Ectodermal cell (in vitro differentiated cells): ENCODE results near the gene EXPH5. TPM values are rescaled to one million over a fixed set of nuclear protein-coding genes. Genes with fewer than 3 reads are reported as not detected.
A peak's percentile ranks its signal among the peaks of the same experiment; 100 is the strongest.
"Not testable (repeated sequence)": the region's sequence is repeated elsewhere in the genome, so short reads cannot be mapped to it uniquely, and the experiment has no call there.

Source experiments
- H3K27ac ChIP-seq: 2 replicates; pipeline ENCODE4 v1.7.0; 2013; ENCODE audit warnings: mild to moderate bottlenecking, low read depth, low read length; ENCODE audit not compliant: insufficient read depth, poor library complexity, severe bottlenecking
- H3K27me3 ChIP-seq: 2 replicates; pipeline ENCODE4 v1.7.0; 2013; ENCODE audit warnings: mild to moderate bottlenecking, low read length; ENCODE audit not compliant: insufficient read depth, control insufficient read depth, poor library complexity, severe bottlenecking
- H3K36me3 ChIP-seq: one replicate; pipeline ENCODE4 v1.7.0; 2013; ENCODE audit warnings: low read length; ENCODE audit not compliant: control insufficient read depth, insufficient read depth
- H3K4me1 ChIP-seq: one replicate; pipeline ENCODE4 v1.7.0; 2013; ENCODE audit warnings: low read length; ENCODE audit not compliant: control insufficient read depth, insufficient read depth
- H3K4me3 ChIP-seq: 2 replicates; pipeline ENCODE4 v1.7.0; 2013; ENCODE audit warnings: low read depth, low read length, control low read depth; ENCODE audit not compliant: insufficient read depth
- H3K9me3 ChIP-seq: 2 replicates; pipeline ENCODE4 v1.7.0; 2013; ENCODE audit warnings: mild to moderate bottlenecking, low read length, moderate library complexity; ENCODE audit not compliant: control insufficient read depth
- WGBS, 2 experiments: methylation state at CpG; one replicate each; pipeline ENCODE4 v1.1.7; 2013; ENCODE audit warnings: missing lambda C conversion rate in 2 of 2; 5-methylcytosine and 5-hydroxymethylcytosine counted together
- polyA plus RNA-seq, 4 experiments: library from polyadenylated mRNA; stranded (reverse); fragments of 50-300 nt; gene quantifications; one replicate each; pipeline ENCODE4 v1.2.3, GENCODE V29; 2013

The EXPH5 gene
- polyA plus RNA-seq (2013, experiment 1 of 4), result 0.89 TPM
- 0.62 TPM for polyA plus RNA-seq (2013, experiment 2 of 4)
- polyA plus RNA-seq (2013, experiment 3 of 4), result 0.69 TPM
- 0.69 TPM for polyA plus RNA-seq (2013, experiment 4 of 4)

DNA sequence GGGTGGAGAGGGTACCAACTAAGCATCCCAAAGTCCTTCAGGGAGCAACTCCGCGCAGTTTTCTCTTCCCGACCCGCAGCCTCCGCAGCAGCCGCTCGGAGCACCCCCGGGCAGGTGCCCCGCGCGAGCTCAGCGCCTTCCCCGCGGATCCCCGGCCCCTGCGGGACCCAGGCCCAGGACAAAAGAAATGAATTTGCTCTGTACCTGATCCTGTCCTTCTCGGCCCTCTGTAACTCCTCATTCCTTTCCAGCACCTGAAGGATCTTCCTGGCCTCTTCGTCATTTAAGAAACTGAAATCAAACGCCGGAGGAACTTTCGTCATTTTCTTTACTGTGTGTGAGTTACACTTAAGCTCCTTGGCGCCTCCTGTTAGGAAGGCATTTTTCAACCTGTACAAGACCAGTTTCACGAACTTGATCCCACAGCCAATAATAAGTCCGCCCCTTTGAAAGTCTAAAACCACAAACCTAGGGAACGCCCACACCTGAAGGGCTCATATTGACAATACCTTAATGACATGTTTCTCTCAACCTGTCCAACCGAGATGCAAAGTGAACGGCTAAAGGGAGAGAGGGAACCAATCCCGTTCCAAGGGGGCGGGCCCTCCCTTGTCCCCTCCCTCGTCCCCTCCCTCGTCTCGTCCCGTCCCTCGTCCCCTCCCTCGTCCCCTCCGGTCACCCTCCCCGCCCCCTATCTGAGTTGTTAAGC, at the start of gene EXPH5:
TSS of gene EXPH5 (minus strand) at position 555 of the 709 bp plus-strand sequence. CDS start at position 323, 232 bp downstream.
- H3K4me3 ChIP-seq, result peak within 1 kb of the TSS; percentile 55
- no peaks in the 10 kb centered on the region for H3K9me3 ChIP-seq
- H3K27ac ChIP-seq, result no peak within 1 kb of the TSS
- WGBS, 2 experiments, result 0% methylated on average over 31 to 37 of the region's 37 CpGs
- peaks cover 7% of the 10 kb centered on the region for H3K4me1 ChIP-seq
- peaks cover 28% of the 10 kb centered on the region for H3K27me3 ChIP-seq
- no peaks in the 10 kb centered on the region for H3K36me3 ChIP-seq

- H3K4me1 ChIP-seq, H3K36me3 ChIP-seq, H3K4me3 ChIP-seq, H3K9me3 ChIP-seq, H3K27me3 ChIP-seq, H3K27ac ChIP-seq: not testable (repeated sequence)
- 57 to 68% methylated on average over 1 of the region's 1 CpG for WGBS, 2 experiments
Observed at GRCh38 chr11:108641752-108642151, 48.2 kb upstream of the EXPH5 start.

DNA sequence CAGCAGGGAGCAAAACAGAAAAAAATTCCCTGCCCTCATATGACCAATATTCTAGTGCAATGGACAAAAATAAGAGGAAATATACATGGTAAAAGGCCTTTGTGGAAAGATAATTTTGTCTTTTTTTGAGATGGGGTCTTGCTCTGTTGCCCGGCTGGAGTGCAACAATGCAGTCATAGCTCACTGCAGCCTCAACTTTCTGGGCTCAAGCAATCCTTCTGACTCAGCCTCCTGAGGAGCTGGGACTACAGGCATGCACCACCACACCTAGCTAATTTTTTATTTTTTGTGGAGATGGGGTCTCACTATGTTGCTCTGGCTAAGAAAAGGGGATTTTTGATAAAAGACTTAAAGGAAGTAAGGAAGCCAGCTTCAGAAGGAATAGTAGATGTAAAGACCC, 45.6 kb upstream of the EXPH5 start:
- Histone ChIP-seq H3K4me3 (no peak overlapping the region), H3K27me3 (no peaks in the 10 kb centered on the region), H3K4me1 (no peaks in the 10 kb centered on the region), H3K9me3 (no peaks in the 10 kb centered on the region), H3K36me3 (no peaks in the 10 kb centered on the region), H3K27ac (no peak overlapping the region)
- 80 to 89% methylated on average over 1 of the region's 1 CpG for WGBS, 2 experiments

DNA sequence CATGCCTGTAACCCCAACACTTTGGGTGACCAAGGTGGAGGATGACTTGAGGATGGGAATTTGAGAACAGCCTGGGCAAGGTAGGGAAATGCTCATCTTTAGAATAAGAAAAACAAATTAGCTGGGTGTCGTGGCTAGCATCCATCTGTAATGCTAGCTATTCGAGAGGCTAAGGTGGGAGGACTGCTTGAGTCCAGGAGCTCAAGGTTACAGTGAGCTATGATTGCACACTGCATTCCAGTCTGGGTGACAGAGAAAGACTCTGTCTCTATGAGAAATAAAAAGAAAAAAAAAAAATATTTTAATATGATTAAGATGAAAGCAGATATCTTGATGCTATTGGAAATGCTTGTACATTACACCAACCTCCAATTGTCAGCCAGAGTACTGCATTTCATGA, 42.7 kb upstream of the EXPH5 start:
- Histone ChIP-seq H3K36me3 (no peaks in the 10 kb centered on the region), H3K27ac (no peak overlapping the region), H3K27me3 (no peaks in the 10 kb centered on the region), H3K4me3 (no peak overlapping the region), H3K9me3 (no peaks in the 10 kb centered on the region), H3K4me1 (peaks cover 6% of the 10 kb centered on the region)
- WGBS, 2 experiments, result 89 to 92% methylated on average over 2 of the region's 2 CpGs

DNA sequence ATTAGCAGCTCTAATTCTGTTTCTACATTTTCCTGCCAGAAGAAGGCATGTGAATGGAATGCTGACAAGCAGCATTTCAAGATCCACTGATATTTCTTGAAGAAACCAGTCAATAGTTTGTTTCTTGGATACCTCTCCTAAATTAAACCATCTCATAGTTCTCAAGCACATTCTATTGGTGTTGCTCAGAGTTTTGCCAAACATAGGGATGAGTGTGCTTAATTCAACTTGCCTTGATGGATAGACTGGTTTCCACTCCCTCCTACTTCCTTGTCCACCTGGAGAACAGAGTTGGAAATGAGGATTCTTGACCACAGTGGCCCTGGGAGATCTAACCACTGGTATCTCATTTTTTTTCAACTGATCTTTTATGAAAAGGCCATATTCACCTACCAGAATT, 41.5 kb upstream of the EXPH5 start:
- no peak overlapping the region for H3K4me3 ChIP-seq
- H3K27ac ChIP-seq, result no peak overlapping the region
- H3K4me1 ChIP-seq, result peaks cover 6% of the 10 kb centered on the region
- H3K27me3 ChIP-seq, result no peaks in the 10 kb centered on the region
- no peaks in the 10 kb centered on the region for H3K9me3 ChIP-seq
- no peaks in the 10 kb centered on the region for H3K36me3 ChIP-seq

DNA sequence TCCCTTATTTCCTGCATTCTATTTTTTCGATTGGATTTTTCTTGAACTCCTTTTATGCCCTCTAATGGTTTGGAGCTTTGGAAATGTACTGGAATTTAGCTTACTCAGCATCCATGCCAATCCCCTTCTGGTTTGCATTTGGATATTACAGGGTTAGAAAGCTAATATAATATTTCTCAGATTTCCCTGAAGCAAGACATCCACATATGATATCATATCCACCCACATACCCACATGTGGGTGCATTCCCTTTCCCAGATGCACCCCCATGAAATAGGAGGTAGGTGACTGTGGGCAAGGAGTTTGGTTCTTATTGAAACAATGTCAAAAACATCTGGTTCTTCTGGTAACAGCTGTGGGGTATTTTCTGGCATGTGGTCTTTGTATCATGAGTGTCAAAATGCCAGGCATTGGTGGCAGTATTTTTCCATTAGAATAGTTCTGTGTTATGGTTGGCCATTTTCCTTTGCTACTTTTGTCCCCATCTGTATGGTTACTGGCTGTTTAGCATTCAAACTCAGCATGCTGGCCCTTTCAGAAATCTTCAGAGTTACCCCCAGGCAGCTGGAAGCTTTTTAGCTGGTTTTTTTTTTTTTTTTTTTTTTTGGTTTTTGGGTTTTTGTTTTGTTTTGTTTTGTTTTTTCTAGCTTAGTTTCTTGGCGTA, 38.6 kb upstream of the EXPH5 start:
- H3K4me1 ChIP-seq, result peaks cover 6% of the 10 kb centered on the region
- no peak overlapping the region for H3K4me3 ChIP-seq
- no peaks in the 10 kb centered on the region for H3K36me3 ChIP-seq
- WGBS, 2 experiments, result 57 to 62% methylated on average over 2 of the region's 2 CpGs
- H3K27me3 ChIP-seq, result no peaks in the 10 kb centered on the region
- no peaks in the 10 kb centered on the region for H3K9me3 ChIP-seq
- no peak overlapping the region for H3K27ac ChIP-seq

DNA sequence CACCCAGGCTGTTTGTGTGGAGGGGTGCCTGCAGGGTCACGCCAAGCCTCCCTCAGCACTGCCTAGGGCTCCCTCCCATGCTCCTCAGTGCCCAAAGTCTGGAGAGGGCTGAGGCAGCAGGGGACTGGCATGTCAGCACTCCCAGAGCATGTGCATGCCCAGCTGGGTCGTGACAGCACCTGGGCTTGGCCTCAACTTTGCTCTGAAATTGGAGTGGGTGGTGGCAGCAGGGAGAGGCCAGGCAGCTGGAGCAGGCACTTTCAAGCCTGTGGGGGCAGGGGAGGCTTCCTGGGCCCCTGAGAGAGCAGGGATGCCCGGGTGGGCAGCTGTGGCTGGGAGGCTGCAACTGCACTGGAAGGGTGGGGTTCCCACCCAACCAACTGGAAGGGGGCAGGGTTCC, 35.7 kb upstream of the EXPH5 start:
- WGBS, 2 experiments, result 92 to 96% methylated on average over 3 of the region's 3 CpGs
- H3K36me3 ChIP-seq, result no peaks in the 10 kb centered on the region
- H3K9me3 ChIP-seq, result no peaks in the 10 kb centered on the region
- H3K4me1 ChIP-seq, result peaks cover 6% of the 10 kb centered on the region
- H3K27me3 ChIP-seq, result no peaks in the 10 kb centered on the region
- no peak overlapping the region for H3K27ac ChIP-seq
- H3K4me3 ChIP-seq, result no peak overlapping the region

DNA sequence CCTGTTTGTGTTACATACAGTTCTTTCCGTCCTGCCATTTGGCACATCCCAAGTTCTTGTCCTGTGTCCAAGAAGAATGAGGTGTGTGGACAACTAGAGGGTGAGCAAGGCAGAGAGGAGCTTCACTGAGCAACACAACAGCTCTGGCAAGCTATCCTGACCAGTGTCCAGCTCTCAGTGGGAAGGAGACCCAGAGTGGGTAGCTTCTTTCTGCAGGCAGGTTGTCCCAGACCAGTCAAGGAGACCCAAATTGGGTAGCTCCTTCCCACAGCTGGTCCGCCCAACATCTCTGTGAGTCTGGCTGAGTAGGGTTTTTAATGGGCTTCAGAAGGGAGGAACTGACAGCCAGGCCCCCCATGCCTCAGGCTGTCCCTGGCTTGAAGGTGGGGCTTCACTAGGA, 35.2 kb upstream of the EXPH5 start:
- Histone ChIP-seq H3K4me3 (no peak overlapping the region), H3K9me3 (no peaks in the 10 kb centered on the region), H3K27me3 (no peaks in the 10 kb centered on the region), H3K36me3 (no peaks in the 10 kb centered on the region), H3K4me1 (peaks cover 6% of the 10 kb centered on the region), H3K27ac (no peak overlapping the region)
- WGBS, 2 experiments, result 92 to 100% methylated on average over 2 of the region's 2 CpGs

GRCh38 chr11:108628326-108628725, 34.8 kb upstream of the EXPH5 start:
- H3K4me1 ChIP-seq, result peaks cover 6% of the 10 kb centered on the region
- no peak overlapping the region for H3K27ac ChIP-seq
- no peaks in the 10 kb centered on the region for H3K27me3 ChIP-seq
- WGBS, 2 experiments, result 94 to 95% methylated on average over 10 of the region's 10 CpGs
- no peaks in the 10 kb centered on the region for H3K36me3 ChIP-seq
- H3K9me3 ChIP-seq, result no peaks in the 10 kb centered on the region
- no peak overlapping the region for H3K4me3 ChIP-seq

DNA sequence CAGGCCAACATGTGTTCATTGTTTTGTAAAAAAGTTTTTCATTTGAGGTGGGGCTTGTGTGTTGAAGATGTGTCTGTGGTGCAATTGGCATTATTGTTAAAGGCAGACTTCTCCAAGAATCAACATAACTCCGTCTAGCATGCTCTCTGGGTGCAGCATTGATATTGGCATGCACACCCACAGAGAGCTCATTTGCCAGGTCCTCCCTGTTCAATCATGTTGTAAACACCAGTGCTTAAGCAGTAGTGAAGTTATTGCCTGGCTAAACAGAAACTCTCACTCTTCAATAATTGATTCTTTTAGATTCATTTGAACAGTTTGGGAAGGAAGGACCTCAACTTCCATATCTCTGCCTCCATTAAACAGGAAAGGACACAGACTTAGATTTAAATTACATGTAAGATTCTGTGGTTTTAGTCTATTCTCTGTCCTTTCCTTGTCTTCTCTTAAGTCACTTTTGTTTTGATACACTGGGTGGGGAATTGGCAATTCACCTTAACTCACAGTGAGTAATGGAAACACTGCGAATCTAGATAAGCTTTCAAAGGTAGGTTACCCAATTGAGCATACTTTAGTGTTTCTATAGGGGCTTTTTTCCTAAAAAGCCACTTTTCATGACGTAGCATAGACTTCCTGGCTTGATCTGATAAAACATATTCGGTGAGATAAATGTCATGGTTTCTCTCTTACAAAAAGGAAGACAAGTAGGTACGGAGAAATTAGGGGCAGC, 30.8 kb upstream of the EXPH5 start:
- WGBS, 2 experiments, result 94 to 95% methylated on average over 5 of the region's 5 CpGs
- no peaks in the 10 kb centered on the region for H3K9me3 ChIP-seq
- H3K27ac ChIP-seq, result no peak overlapping the region
- H3K4me3 ChIP-seq, result no peak overlapping the region
- no peaks in the 10 kb centered on the region for H3K27me3 ChIP-seq
- H3K36me3 ChIP-seq, result no peaks in the 10 kb centered on the region
- H3K4me1 ChIP-seq, result no peaks in the 10 kb centered on the region
